Endothelial cell of umbilical vein (primary cell): ENCODE data around the gene FYN. TPM values are rescaled to one million over a fixed set of nuclear protein-coding genes. Genes with fewer than 3 reads are reported as not detected.

Source experiments
- BruUV-seq: library from RNA; stranded (reverse); fragments of 400-500 nt; replicated peaks from 2 replicates; lab custom pipeline; 2021; lab: Mats Ljungman, UMichigan
- CTCF ChIA-PET: fragments of 300-600, 350-600 bp; sonication (Branson Sonifier 250); formaldehyde crosslinking; loops from one replicate; lab custom pipeline; 2021; ENCODE audit warnings: antibody characterized with exemption, inconsistent platforms; lab: Charles Lee
- POLR2A ChIA-PET: fragments of 300-600, 350-600 bp; sonication (Branson Sonifier 250); formaldehyde crosslinking; loops from one replicate; lab custom pipeline; 2021; ENCODE audit warnings: antibody characterized with exemption, inconsistent platforms; lab: Charles Lee
- DNase-seq: peaks from one replicate; pipeline ENCODE4 v3.0.0-alpha.2; 2011; ENCODE audit warnings: low read depth, low spot score
- FAIRE-seq: peaks from 2 replicates; lab custom pipeline; 2011; peaks lifted over from hg19 to GRCh38; lab: Jason Lieb, UNC
- H2AFZ ChIP-seq: 2 replicates; pipeline ENCODE4 v1.6.0; 2012; ENCODE audit warnings: low read depth, low read length, control low read depth, inconsistent platforms
- H3K27ac ChIP-seq: 2 replicates; pipeline ENCODE4 v1.5.1; 2011; ENCODE audit warnings: low read depth, mild to moderate bottlenecking, control low read depth, low read length, moderate library complexity; ENCODE audit not compliant: insufficient read depth
- H3K27me3 ChIP-seq, 2 experiments: 2 replicates each; pipeline versions ENCODE4 v1.6.0 to v1.6.1; 2011; ENCODE audit warnings: low read length in 2 of 2, mixed read lengths in 1 of 2; ENCODE audit not compliant: control insufficient read depth in 2 of 2, insufficient read depth in 2 of 2
- H3K36me3 ChIP-seq, 2 experiments: 2 replicates in 1 of 2; 3 replicates in 1 of 2; pipeline ENCODE4 v1.5.1; 2011; ENCODE audit warnings: low read length in 2 of 2, mild to moderate bottlenecking in 1 of 2, moderate library complexity in 1 of 2; ENCODE audit not compliant: control insufficient read depth in 2 of 2, insufficient read depth in 2 of 2; ENCODE audit errors: extremely low read depth in 1 of 2
- H3K4me1 ChIP-seq: 3 replicates; pipeline ENCODE4 v1.5.1; 2011; ENCODE audit warnings: mild to moderate bottlenecking, low read length; ENCODE audit not compliant: control insufficient read depth, insufficient read depth; ENCODE audit errors: extremely low read depth
- H3K4me2 ChIP-seq: 2 replicates; pipeline ENCODE4 v1.6.1; 2011; ENCODE audit warnings: low read length, control low read depth, mixed read lengths; ENCODE audit not compliant: insufficient read depth
- H3K4me3 ChIP-seq, 3 experiments: fragments of 200-600 bp in 1 of 3; sonication (generic), shearing (Covaris generic) in 1 of 3; replicated peaks in 1 of 3; 2 replicates each; pipeline ENCODE4 v1.5.1; 2011 to 2016; ENCODE audit warnings: control low read depth in 3 of 3, low read length in 3 of 3, mild to moderate bottlenecking in 2 of 3, inconsistent platforms in 1 of 3, low read depth in 1 of 3, moderate library complexity in 1 of 3; ENCODE audit not compliant: insufficient read depth in 1 of 3
- H3K79me2 ChIP-seq: 2 replicates; pipeline ENCODE4 v1.6.0; 2012; ENCODE audit warnings: low read length, inconsistent platforms; ENCODE audit not compliant: control insufficient read depth, insufficient read depth
- H3K9ac ChIP-seq: replicated peaks from 2 replicates; pipeline ENCODE3; 2011; ENCODE audit warnings: low read length, control low read depth; ENCODE audit not compliant: insufficient read depth; ENCODE audit errors: extremely low read depth
- H3K9me1 ChIP-seq: replicated peaks from 3 replicates; pipeline ENCODE4 v1.6.0; 2011; ENCODE audit warnings: mild to moderate bottlenecking, low read length; ENCODE audit not compliant: control insufficient read depth, insufficient read depth; ENCODE audit errors: extremely low read depth
- H3K9me3 ChIP-seq: replicated peaks from 2 replicates; pipeline ENCODE4 v1.5.1; 2012; ENCODE audit warnings: low read length, inconsistent platforms; ENCODE audit not compliant: control insufficient read depth, insufficient read depth
- H4K20me1 ChIP-seq: replicated peaks from 2 replicates; pipeline ENCODE3; 2011; ENCODE audit warnings: mild to moderate bottlenecking, low read length; ENCODE audit not compliant: control insufficient read depth, insufficient read depth; ENCODE audit errors: extremely low read depth
- EZH2 ChIP-seq: IDR thresholded peaks from 2 replicates; pipeline ENCODE4 v1.6.1; 2012; ENCODE audit warnings: borderline replicate concordance, low read depth, mild to moderate bottlenecking, moderate library complexity, low read length, inconsistent platforms; ENCODE audit not compliant: severe bottlenecking
- FOS ChIP-seq: IDR thresholded peaks from 2 replicates; pipeline ENCODE4 v1.6.1; 2011; ENCODE audit warnings: mild to moderate bottlenecking, low read length, moderate library complexity, borderline replicate concordance; ENCODE audit not compliant: insufficient read depth
- GATA2 ChIP-seq: IDR thresholded peaks from 2 replicates; pipeline ENCODE4 v1.7.0; 2011; ENCODE audit warnings: low read depth, mild to moderate bottlenecking, moderate library complexity, mixed read lengths, low read length; ENCODE audit not compliant: insufficient read length, insufficient read depth
- JUN ChIP-seq: IDR thresholded peaks from 2 replicates; pipeline ENCODE4 v1.6.1; 2011; ENCODE audit warnings: borderline replicate concordance, low read depth; ENCODE audit not compliant: insufficient read length, insufficient read depth
- MYC ChIP-seq: IDR thresholded peaks from one replicate; pipeline ENCODE4 v1.6.1; 2011; ENCODE audit warnings: mild to moderate bottlenecking, low read depth, low read length
- POLR2A ChIP-seq: IDR thresholded peaks from 2 replicates; pipeline ENCODE4 v1.6.1; 2012; ENCODE audit warnings: low read depth, mild to moderate bottlenecking, control low read depth, low read length
- POLR2AphosphoS5 ChIP-seq: IDR thresholded peaks from 2 replicates; pipeline ENCODE4 v1.6.1; 2012; ENCODE audit warnings: low read depth, mild to moderate bottlenecking, control low read depth, low read length, moderate library complexity; ENCODE audit not compliant: insufficient read depth
- dilution Hi-C: fragments of 300-500 bp; cut with MboI; formaldehyde crosslinking; loops from one replicate; pipeline ENCODE4 v1.15.0; 2019; ENCODE audit warnings: low sequenced_read_pairs; ENCODE audit not compliant: extremely low pct_ligation_motif_present
- intact Hi-C: fragments of 100-400 bp; cut with micrococcal nuclease; formaldehyde crosslinking; loops from one replicate; pipeline ENCODE4 v1.10.0; 2022
- polyA plus RNA-seq, 4 experiments: library from polyadenylated mRNA; depleted of rRNA in 3 of 4; stranded (reverse) in 3 of 4; unstranded in 1 of 4; fragments of >200 nt; gene quantifications; 2 replicates each; pipeline versions ENCODE4 v1.2.1 to v1.2.3, GENCODE V29; 2011 to 2012; ENCODE audit warnings: missing spikeins in 1 of 4
- total RNA-seq: library from RNA; stranded (reverse); gene quantifications from 2 replicates; pipeline ENCODE4 v1.2.3, GENCODE V29; 2021
- TF ChIP-seq, protein P1 (sequence below), 2 donors: IDR thresholded peaks; 1 replicate in 1 of 2; 2 replicates in 1 of 2; pipeline ENCODE4 v1.5.1; 2011; ENCODE audit warnings: low read length in 2 of 2, mild to moderate bottlenecking in 2 of 2, moderate library complexity in 2 of 2, control low read depth in 1 of 2, inconsistent platforms in 1 of 2, low read depth in 1 of 2; ENCODE audit not compliant: insufficient read depth in 1 of 2; ENCODE audit errors: extremely low read depth in 1 of 2
- TF ChIP-seq, protein P2 (sequence below): IDR thresholded peaks from 2 replicates; pipeline ENCODE4 v1.6.1; 2011; ENCODE audit not compliant: insufficient read depth, insufficient read length

Gene FYN
- total and polyA plus RNA-seq, 2 donors (not counting 3 experiments of a cell fraction or from before 2014, with no cell fraction given) = 69.0 to 143 TPM

DNA sequence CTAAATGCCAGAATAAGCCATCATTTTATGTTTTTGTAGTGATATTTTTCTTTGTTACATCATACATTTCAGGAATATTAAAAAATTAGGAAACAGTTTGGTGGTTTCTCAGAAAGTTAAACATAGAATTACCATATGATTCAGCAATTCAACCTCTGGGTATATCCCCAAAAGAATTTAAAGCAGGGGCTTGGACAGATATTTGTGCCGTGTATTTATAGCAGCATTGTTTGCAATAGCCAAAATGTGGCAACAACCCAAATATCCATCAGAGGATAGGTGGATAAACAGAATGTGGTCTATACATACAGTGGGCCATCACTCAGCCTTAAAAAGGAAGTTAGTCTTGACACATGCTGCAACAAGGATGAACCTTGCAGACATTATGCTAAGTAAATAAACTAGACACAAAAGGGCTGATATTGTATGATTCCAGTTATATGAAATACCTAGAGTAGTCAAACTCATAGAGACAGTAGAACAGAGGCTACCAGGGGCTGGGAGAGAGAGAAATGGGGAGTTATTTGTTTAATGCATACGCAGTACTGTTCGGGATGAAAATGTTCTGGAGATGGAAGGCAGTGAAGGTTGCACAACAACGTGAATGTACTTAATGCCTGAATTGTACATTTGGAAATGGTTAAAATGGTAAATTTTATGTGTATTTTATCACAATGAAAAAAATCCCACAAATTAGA is 248.7 kb downstream of the FYN start:
- no peak for DNase-seq
- H3K4me2 ChIP-seq = no peak overlapping the region

More for the DNA sequence above, 248.7 kb downstream of the FYN start:
- Histone ChIP-seq H3K4me3 (no peak overlapping the region), H3K9me3 (no peaks in the 10 kb centered on the region), H4K20me1 (no peaks in the 10 kb centered on the region), H3K27ac (no peak overlapping the region), H3K27me3 (peaks cover 0 to 4% of the 10 kb centered on the region in 2 experiments), H3K4me1 (no peaks in the 10 kb centered on the region), H3K36me3 (no peaks in the 10 kb centered on the region), H3K9me1 (no peaks in the 10 kb centered on the region), H2AFZ (no peak overlapping the region), H3K79me2 (no peaks in the 10 kb centered on the region), H3K9ac (no peak overlapping the region)
- no TSS peak for BruUV-seq
- dilution Hi-C loops = no loop called here
- ChIA-PET POLR2A (no interaction called here), CTCF (no interaction called here)
- no peak for FAIRE-seq
- TF ChIP-seq MYC (no peak), JUN (no peak), FOS (no peak), POLR2A (no peak), GATA2 (no peak), POLR2AphosphoS5 (no peak), EZH2 (no peak)
- TF ChIP-seq, protein P1, sequence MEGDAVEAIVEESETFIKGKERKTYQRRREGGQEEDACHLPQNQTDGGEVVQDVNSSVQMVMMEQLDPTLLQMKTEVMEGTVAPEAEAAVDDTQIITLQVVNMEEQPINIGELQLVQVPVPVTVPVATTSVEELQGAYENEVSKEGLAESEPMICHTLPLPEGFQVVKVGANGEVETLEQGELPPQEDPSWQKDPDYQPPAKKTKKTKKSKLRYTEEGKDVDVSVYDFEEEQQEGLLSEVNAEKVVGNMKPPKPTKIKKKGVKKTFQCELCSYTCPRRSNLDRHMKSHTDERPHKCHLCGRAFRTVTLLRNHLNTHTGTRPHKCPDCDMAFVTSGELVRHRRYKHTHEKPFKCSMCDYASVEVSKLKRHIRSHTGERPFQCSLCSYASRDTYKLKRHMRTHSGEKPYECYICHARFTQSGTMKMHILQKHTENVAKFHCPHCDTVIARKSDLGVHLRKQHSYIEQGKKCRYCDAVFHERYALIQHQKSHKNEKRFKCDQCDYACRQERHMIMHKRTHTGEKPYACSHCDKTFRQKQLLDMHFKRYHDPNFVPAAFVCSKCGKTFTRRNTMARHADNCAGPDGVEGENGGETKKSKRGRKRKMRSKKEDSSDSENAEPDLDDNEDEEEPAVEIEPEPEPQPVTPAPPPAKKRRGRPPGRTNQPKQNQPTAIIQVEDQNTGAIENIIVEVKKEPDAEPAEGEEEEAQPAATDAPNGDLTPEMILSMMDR (IDR thresholded peaks at IDR 0.05; ENCODE audit: extremely low read depth in 1 of 2, insufficient read depth in 1 of 2, low read depth in 1 of 2, low read length in 2 of 2) = no peak
- TF ChIP-seq, protein P2, sequence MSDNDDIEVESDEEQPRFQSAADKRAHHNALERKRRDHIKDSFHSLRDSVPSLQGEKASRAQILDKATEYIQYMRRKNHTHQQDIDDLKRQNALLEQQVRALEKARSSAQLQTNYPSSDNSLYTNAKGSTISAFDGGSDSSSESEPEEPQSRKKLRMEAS = no peak
- intact Hi-C loops = no loop called here
